Astrocyte (in vitro differentiated cells and primary cell): Measurements from ENCODE around the gene ERMARD. TPM values are rescaled to one million over a fixed set of nuclear protein-coding genes. Genes with fewer than 3 reads are reported as not detected.

Source experiments
- DNase-seq: peaks from one replicate; pipeline ENCODE4 v3.0.0-alpha.2; 2010; ENCODE audit warnings: low read depth
- FAIRE-seq: peaks from 2 replicates; lab custom pipeline; 2011; peaks lifted over from hg19 to GRCh38; lab: Jason Lieb, UNC
- H2AFZ ChIP-seq: 2 replicates; pipeline ENCODE4 v1.6.0; 2012; ENCODE audit warnings: low read depth, low read length, inconsistent platforms
- H3K27ac ChIP-seq: 2 replicates; pipeline ENCODE4 v1.5.1; 2011; ENCODE audit warnings: low read depth, low read length, inconsistent platforms
- H3K27me3 ChIP-seq: 2 replicates; pipeline ENCODE4 v1.6.0; 2011; ENCODE audit warnings: low read length, inconsistent platforms; ENCODE audit not compliant: insufficient read depth
- H3K36me3 ChIP-seq: 2 replicates; pipeline ENCODE4 v1.5.1; 2011; ENCODE audit warnings: low read length, inconsistent platforms; ENCODE audit not compliant: insufficient read depth
- H3K4me1 ChIP-seq: 2 replicates; pipeline ENCODE4 v1.5.1; 2011; ENCODE audit warnings: low read length, inconsistent platforms; ENCODE audit not compliant: insufficient read depth
- H3K4me2 ChIP-seq: 2 replicates; pipeline ENCODE4 v1.6.0; 2012; ENCODE audit warnings: low read length, inconsistent platforms
- H3K4me3 ChIP-seq: 2 replicates; pipeline ENCODE4 v1.5.1; 2011; ENCODE audit warnings: low read depth, mild to moderate bottlenecking, low read length, inconsistent platforms; ENCODE audit not compliant: insufficient read depth
- H3K79me2 ChIP-seq: 2 replicates; pipeline ENCODE4 v1.6.0; 2012; ENCODE audit warnings: mild to moderate bottlenecking, low read length, inconsistent platforms; ENCODE audit not compliant: insufficient read depth
- H3K9ac ChIP-seq: 2 replicates; pipeline ENCODE4 v1.6.0; 2012; ENCODE audit warnings: mild to moderate bottlenecking, low read length, inconsistent platforms
- H3K9me3 ChIP-seq: 2 replicates; pipeline ENCODE4 v1.5.1; 2012; ENCODE audit warnings: low read depth, mild to moderate bottlenecking, low read length, inconsistent platforms; ENCODE audit not compliant: insufficient read depth
- H4K20me1 ChIP-seq: 2 replicates; pipeline ENCODE4 v1.6.0; 2012; ENCODE audit warnings: low read length, inconsistent platforms; ENCODE audit not compliant: insufficient read depth
- H3K27ac Mint-ChIP-seq: one replicate; pipeline ENCODE4 v1.8.0; 2021; ENCODE audit warnings: mild to moderate bottlenecking, mixed read lengths; ENCODE audit not compliant: unreplicated experiment
- H3K27me3 Mint-ChIP-seq: one replicate; pipeline ENCODE4 v1.8.0; 2021; ENCODE audit warnings: low read depth, mixed read lengths; ENCODE audit not compliant: unreplicated experiment
- H3K36me3 Mint-ChIP-seq: one replicate; pipeline ENCODE4 v1.8.0; 2021; ENCODE audit warnings: low read depth, mixed read lengths; ENCODE audit not compliant: unreplicated experiment
- H3K4me1 Mint-ChIP-seq: one replicate; pipeline ENCODE4 v1.8.0; 2021; ENCODE audit warnings: low read depth, mixed read lengths; ENCODE audit not compliant: unreplicated experiment
- H3K4me3 Mint-ChIP-seq: one replicate; pipeline ENCODE4 v1.8.0; 2021; ENCODE audit warnings: mild to moderate bottlenecking, moderate library complexity, mixed read lengths; ENCODE audit not compliant: unreplicated experiment
- H3K9me3 Mint-ChIP-seq: one replicate; pipeline ENCODE4 v1.8.0; 2021; ENCODE audit warnings: mild to moderate bottlenecking, mixed read lengths; ENCODE audit not compliant: unreplicated experiment
- CTCF ChIP-seq: IDR thresholded peaks from 2 replicates; pipeline ENCODE4 v1.5.1; 2011; ENCODE audit warnings: low read depth, mild to moderate bottlenecking, inconsistent platforms, low read length, moderate library complexity; ENCODE audit not compliant: insufficient read depth
- EZH2 ChIP-seq: IDR thresholded peaks from 2 replicates; pipeline ENCODE4 v1.6.1; 2012; ENCODE audit warnings: mild to moderate bottlenecking, low read length, inconsistent platforms; ENCODE audit not compliant: insufficient read depth
- total RNA-seq: library from RNA; stranded (reverse); gene quantifications from 2 replicates; pipeline ENCODE4 v1.2.1, GENCODE V29; 2021

Gene ERMARD
- total RNA-seq, 1 donor from 2014 or later = 13.1 TPM

- no peak for DNase-seq
- Histone ChIP-seq H3K79me2 (no peaks in the 10 kb centered on the region), H3K27ac (no peak overlapping the region), H3K36me3 (no peaks in the 10 kb centered on the region), H3K9ac (no peak overlapping the region), H3K9me3 (no peaks in the 10 kb centered on the region), H3K4me2 (no peak overlapping the region), H4K20me1 (no peaks in the 10 kb centered on the region), H3K27me3 (peaks cover 11% of the 10 kb centered on the region), H2AFZ (no peak overlapping the region), H3K4me1 (no peaks in the 10 kb centered on the region), H3K4me3 (no peak overlapping the region)
- TF ChIP-seq CTCF = no peak
- TF ChIP-seq EZH2 = no peak
- H3K27me3 Mint-ChIP-seq = peaks cover 60% of the 10 kb centered on the region
- peaks cover 2% of the 10 kb centered on the region for H3K36me3 Mint-ChIP-seq
- H3K27ac Mint-ChIP-seq = no peak overlapping the region
- no peaks in the 10 kb centered on the region for H3K4me1 Mint-ChIP-seq
- H3K4me3 Mint-ChIP-seq = no peak overlapping the region
- peaks cover 21% of the 10 kb centered on the region for H3K9me3 Mint-ChIP-seq
- FAIRE-seq = no peak
Measured at GRCh38 chr6:169809386-169809785, 58.0 kb downstream of the ERMARD start.

DNA sequence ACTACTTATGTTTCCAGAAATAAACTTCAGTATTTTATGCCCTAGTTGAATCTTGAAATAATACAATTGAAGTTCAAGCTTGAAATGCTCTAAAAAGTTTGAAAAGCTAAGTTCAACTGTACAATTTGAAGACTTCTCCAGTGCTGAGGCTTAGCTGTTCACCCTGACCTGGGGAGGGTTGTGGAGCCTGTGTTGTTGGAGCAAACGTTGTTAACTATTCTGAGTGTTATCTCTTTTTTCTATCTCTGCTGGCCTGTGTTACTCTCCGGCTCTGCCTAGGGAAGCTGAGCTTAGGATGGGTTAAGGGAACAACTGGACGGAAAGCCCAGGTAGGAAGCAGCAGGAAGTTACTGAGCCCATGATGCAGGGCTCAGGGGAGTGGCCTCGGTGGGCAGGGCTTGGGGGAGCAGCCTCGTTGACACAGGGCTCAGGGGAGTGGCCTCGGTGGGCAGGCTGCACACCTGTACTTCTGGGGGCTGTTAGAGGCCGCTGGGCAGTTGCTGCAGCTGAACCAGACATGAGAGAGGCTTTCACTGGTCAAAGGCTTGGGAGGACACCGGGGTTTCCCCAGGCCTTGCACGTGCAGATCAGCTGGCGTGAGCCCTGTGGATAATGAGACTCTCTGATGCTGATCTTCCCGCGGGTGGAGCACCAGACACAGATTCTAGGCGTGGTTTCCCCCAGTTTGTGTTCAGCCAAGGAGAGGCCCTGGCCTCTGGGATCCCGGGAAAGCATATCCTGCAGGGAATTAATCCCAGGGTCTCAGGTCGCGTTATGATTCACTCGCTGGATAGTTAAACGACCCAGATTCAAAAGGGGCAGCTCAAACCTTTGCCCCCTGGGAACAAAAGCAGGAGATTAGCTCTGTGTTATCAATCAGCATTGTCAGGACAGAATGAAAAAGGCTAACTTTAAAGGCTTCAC is 58.9 kb downstream of the ERMARD start:
- H3K4me1 Mint-ChIP-seq = no peaks in the 10 kb centered on the region
- no peaks in the 10 kb centered on the region for H3K36me3 ChIP-seq
- H3K27me3 ChIP-seq = peaks cover 10% of the 10 kb centered on the region
- FAIRE-seq = no peak
- DNase-seq = no peak
- no peaks in the 10 kb centered on the region for H3K9me3 ChIP-seq
- peak overlapping the region; percentile 18 for H2AFZ ChIP-seq
- TF ChIP-seq EZH2 = no peak
- TF ChIP-seq CTCF = no peak
- no peaks in the 10 kb centered on the region for H3K79me2 ChIP-seq
- no peaks in the 10 kb centered on the region for H3K4me1 ChIP-seq
- no peak overlapping the region for H3K9ac ChIP-seq
- no peaks in the 10 kb centered on the region for H4K20me1 ChIP-seq
- peaks cover 17% of the 10 kb centered on the region for H3K9me3 Mint-ChIP-seq
- peaks cover 50% of the 10 kb centered on the region for H3K27me3 Mint-ChIP-seq
- H3K27ac ChIP-seq = no peak overlapping the region
- H3K4me3 Mint-ChIP-seq = no peak overlapping the region
- H3K27ac Mint-ChIP-seq = no peak overlapping the region
- no peak overlapping the region for H3K4me3 ChIP-seq
- no peak overlapping the region for H3K4me2 ChIP-seq
- no peaks in the 10 kb centered on the region for H3K36me3 Mint-ChIP-seq

DNA sequence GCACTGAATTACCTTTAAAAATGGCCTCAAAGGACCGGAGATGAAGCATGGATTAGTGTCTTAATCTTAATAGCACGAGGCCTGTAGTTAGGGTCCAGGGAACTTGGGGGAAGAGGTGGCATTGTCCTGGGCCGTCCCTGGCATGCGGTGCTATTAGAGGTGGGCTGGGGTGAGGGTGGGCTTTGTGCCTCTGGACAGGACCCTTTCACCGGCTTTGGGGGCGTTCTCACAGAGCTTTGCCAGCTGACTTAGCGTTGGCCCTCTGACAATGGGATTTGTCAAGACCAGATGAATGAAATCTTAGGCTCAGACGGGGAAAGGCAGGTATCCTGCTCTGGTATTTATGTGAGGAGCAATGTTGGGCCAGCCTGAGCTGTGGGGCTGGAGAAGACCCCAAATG is 59.6 kb downstream of the ERMARD start:
- FAIRE-seq = no peak

More for the DNA sequence above, 59.6 kb downstream of the ERMARD start:
- no peak for DNase-seq
- Histone ChIP-seq H3K27ac (no peak overlapping the region), H3K9ac (no peak overlapping the region), H3K27me3 (peaks cover 7% of the 10 kb centered on the region), H4K20me1 (no peaks in the 10 kb centered on the region), H3K79me2 (no peaks in the 10 kb centered on the region), H3K36me3 (no peaks in the 10 kb centered on the region), H2AFZ (no peak overlapping the region), H3K4me1 (no peaks in the 10 kb centered on the region), H3K4me2 (no peak overlapping the region), H3K4me3 (no peak overlapping the region), H3K9me3 (no peaks in the 10 kb centered on the region)
- H3K27me3 Mint-ChIP-seq = peaks cover 43% of the 10 kb centered on the region
- no peaks in the 10 kb centered on the region for H3K4me1 Mint-ChIP-seq
- no peaks in the 10 kb centered on the region for H3K36me3 Mint-ChIP-seq
- peaks cover 16% of the 10 kb centered on the region for H3K9me3 Mint-ChIP-seq
- TF ChIP-seq EZH2 = no peak
- no peak for TF ChIP-seq CTCF
- H3K4me3 Mint-ChIP-seq = no peak overlapping the region
- H3K27ac Mint-ChIP-seq = no peak overlapping the region
